Measurements from ENCODE around the gene WDR49. TPM values are rescaled to one million over a fixed set of nuclear protein-coding genes. Genes with fewer than 3 reads are reported as not detected.

Gene WDR49
- total RNA-seq, 2 experiments from 2014 or later = not detected

GRCh38 chr3:167453815-167454214, 199.9 kb downstream of the WDR49 start:
- CTCF ChIA-PET = no interaction called here
- H3K36me3 Mint-ChIP-seq = no peaks in the 10 kb centered on the region
- ATAC-seq = no peak
- H3K4me3 Mint-ChIP-seq = no peak overlapping the region
- no peak for DNase-seq
- H3K27me3 Mint-ChIP-seq = no peaks in the 10 kb centered on the region
- no peaks in the 10 kb centered on the region for H3K4me1 Mint-ChIP-seq
- H3K9me3 Mint-ChIP-seq (ENCODE audit: low read depth) = no peaks in the 10 kb centered on the region
- no peak overlapping the region for H3K27ac Mint-ChIP-seq

GRCh38 chr3:167451282-167451681, 202.5 kb downstream of the WDR49 start:
- DNase-seq (no peak), ATAC-seq (no peak)
- H3K9me3 Mint-ChIP-seq (ENCODE audit: low read depth) = no peaks in the 10 kb centered on the region
- no peak overlapping the region for H3K27ac Mint-ChIP-seq
- H3K4me3 Mint-ChIP-seq = no peak overlapping the region
- H3K27me3 Mint-ChIP-seq = no peaks in the 10 kb centered on the region
- CTCF ChIA-PET = no interaction called here
- no peaks in the 10 kb centered on the region for H3K36me3 Mint-ChIP-seq
- H3K4me1 Mint-ChIP-seq = no peaks in the 10 kb centered on the region

GRCh38 chr3:167450675-167451074, 203.1 kb downstream of the WDR49 start:
- DNase-seq (no peak), ATAC-seq (no peak)
- no peak overlapping the region for H3K27ac Mint-ChIP-seq
- H3K9me3 Mint-ChIP-seq (ENCODE audit: low read depth) = no peaks in the 10 kb centered on the region
- no peak overlapping the region for H3K4me3 Mint-ChIP-seq
- H3K27me3 Mint-ChIP-seq = no peaks in the 10 kb centered on the region
- no peaks in the 10 kb centered on the region for H3K4me1 Mint-ChIP-seq
- no peaks in the 10 kb centered on the region for H3K36me3 Mint-ChIP-seq
- CTCF ChIA-PET = no interaction called here

GRCh38 chr3:167450195-167450594, 203.5 kb downstream of the WDR49 start:
- Mint-ChIP-seq H3K9me3 (ENCODE audit: low read depth) (no peaks in the 10 kb centered on the region), H3K4me3 (no peak overlapping the region), H3K27me3 (no peaks in the 10 kb centered on the region), H3K4me1 (no peaks in the 10 kb centered on the region), H3K36me3 (no peaks in the 10 kb centered on the region), H3K27ac (no peak overlapping the region)
- ATAC-seq (no peak), DNase-seq (no peak)
- CTCF ChIA-PET = no interaction called here

GRCh38 chr3:167445491-167445890, 208.3 kb downstream of the WDR49 start:
- H3K27ac Mint-ChIP-seq = no peak overlapping the region
- no peaks in the 10 kb centered on the region for H3K27me3 Mint-ChIP-seq
- no peaks in the 10 kb centered on the region for H3K4me1 Mint-ChIP-seq
- no peaks in the 10 kb centered on the region for H3K9me3 Mint-ChIP-seq (ENCODE audit: low read depth)
- no peaks in the 10 kb centered on the region for H3K36me3 Mint-ChIP-seq
- no peak for DNase-seq
- no peak for ATAC-seq
- H3K4me3 Mint-ChIP-seq = no peak overlapping the region
- CTCF ChIA-PET = no interaction called here

GRCh38 chr3:167441256-167441655, 212.5 kb downstream of the WDR49 start:
- H3K27me3 Mint-ChIP-seq = no peaks in the 10 kb centered on the region
- H3K4me1 Mint-ChIP-seq = no peaks in the 10 kb centered on the region
- no peaks in the 10 kb centered on the region for H3K36me3 Mint-ChIP-seq

GRCh38 chr3:167437428-167438139, 216.2 kb downstream of the WDR49 start:
- ATAC-seq (no peak), DNase-seq (no peak)
- Mint-ChIP-seq H3K36me3 (no peaks in the 10 kb centered on the region), H3K27ac (no peak overlapping the region), H3K4me3 (no peak overlapping the region), H3K9me3 (ENCODE audit: low read depth) (no peaks in the 10 kb centered on the region), H3K27me3 (no peaks in the 10 kb centered on the region), H3K4me1 (no peaks in the 10 kb centered on the region)
- CTCF ChIA-PET = no interaction called here

More at GRCh38 chr3:167441256-167441655, 212.5 kb downstream of the WDR49 start:
- CTCF ChIA-PET = no interaction called here
- no peak for DNase-seq
- ATAC-seq = no peak
- no peaks in the 10 kb centered on the region for H3K9me3 Mint-ChIP-seq (ENCODE audit: low read depth)
- H3K27ac Mint-ChIP-seq = no peak overlapping the region
- no peak overlapping the region for H3K4me3 Mint-ChIP-seq

Other genes with a start within 250 kb of the WDR49 start
- gene SERPINI2, start 179.9 kb downstream of the WDR49 start, total RNA-seq = not detected
- gene PDCD10, start 81.0 kb upstream of the WDR49 start, total RNA-seq = 10 to 100 TPM; 54.1 to 68.8 TPM
- 1 to 10 TPM; 2.6 to 3.0 TPM for gene SERPINI1, start 81.8 kb upstream of the WDR49 start, total RNA-seq

Data from activated CD8-positive, alpha-beta memory T cell treated with anti-CD3 and anti-CD28 coated beads, Interleukin-2, amount 10 ng/mL, durations not matched to agents 7 days and 5 days (primary cell).